H9 (cell line): ENCODE results near the gene DSCAM. TPM values are rescaled to one million over a fixed set of nuclear protein-coding genes. Genes with fewer than 3 reads are reported as not detected.

ENCODE experiments used
- DNase-seq: peaks from one replicate; pipeline ENCODE4 v3.0.0-alpha.2; 2017
- H2AFZ ChIP-seq: one replicate; pipeline ENCODE4 v1.6.1; 2013; ENCODE audit warnings: mild to moderate bottlenecking, low read length, control low read depth, moderate library complexity
- H2AK5ac ChIP-seq: 2 replicates; pipeline ENCODE4 v1.6.1; 2013; ENCODE audit warnings: low read length, control low read depth, mixed read lengths; ENCODE audit not compliant: insufficient read length
- H2BK120ac ChIP-seq: one replicate; pipeline ENCODE4 v1.6.1; 2013; ENCODE audit warnings: low read depth, mild to moderate bottlenecking, low read length, control low read depth, inconsistent platforms; ENCODE audit not compliant: poor library complexity, severe bottlenecking
- H2BK12ac ChIP-seq: 2 replicates; pipeline ENCODE4 v1.6.1; 2013; ENCODE audit warnings: low read length, control low read depth, mixed read lengths, low read depth; ENCODE audit not compliant: insufficient read length
- H2BK15ac ChIP-seq: 2 replicates; pipeline ENCODE4 v1.6.1; 2013; ENCODE audit warnings: low read depth, low read length, control low read depth
- H2BK20ac ChIP-seq: one replicate; pipeline ENCODE4 v1.6.1; 2013; ENCODE audit warnings: low read depth, mild to moderate bottlenecking, low read length, control low read depth, inconsistent platforms; ENCODE audit not compliant: poor library complexity, severe bottlenecking
- H2BK5ac ChIP-seq: 2 replicates; pipeline ENCODE4 v1.6.1; 2013; ENCODE audit warnings: low read length, control low read depth, mixed read lengths; ENCODE audit not compliant: insufficient read length
- H3K14ac ChIP-seq: 2 replicates; pipeline ENCODE4 v1.6.1; 2013; ENCODE audit warnings: low read length, control low read depth; ENCODE audit not compliant: insufficient read depth
- H3K18ac ChIP-seq: 2 replicates; pipeline ENCODE4 v1.6.1; 2013; ENCODE audit warnings: low read depth, mild to moderate bottlenecking, mixed read lengths, low read length, control low read depth; ENCODE audit not compliant: insufficient read length
- H3K23ac ChIP-seq: 2 replicates; pipeline ENCODE4 v1.6.1; 2013; ENCODE audit warnings: low read length, control low read depth, mixed read lengths, low read depth; ENCODE audit not compliant: insufficient read length
- H3K23me2 ChIP-seq: 2 replicates; pipeline ENCODE4 v1.6.1; 2013; ENCODE audit warnings: low read depth, mild to moderate bottlenecking, mixed read lengths, low read length, control low read depth; ENCODE audit not compliant: insufficient read length, poor library complexity, severe bottlenecking
- H3K27ac ChIP-seq: 2 replicates; pipeline ENCODE4 v1.5.1; 2013; ENCODE audit warnings: low read length, control low read depth, mixed read lengths, low read depth; ENCODE audit not compliant: insufficient read length
- H3K27me3 ChIP-seq: 2 replicates; pipeline ENCODE4 v1.6.1; 2013; ENCODE audit warnings: low read length, control low read depth, inconsistent platforms; ENCODE audit not compliant: insufficient read depth
- H3K4ac ChIP-seq: 2 replicates; pipeline ENCODE4 v1.6.1; 2013; ENCODE audit warnings: low read depth, mild to moderate bottlenecking, control low read depth, inconsistent platforms, low read length, moderate library complexity
- H3K4me1 ChIP-seq: 2 replicates; pipeline ENCODE4 v1.6.1; 2013; ENCODE audit warnings: low read length, control low read depth, inconsistent platforms; ENCODE audit not compliant: insufficient read depth
- H3K4me2 ChIP-seq: 2 replicates; pipeline ENCODE4 v1.6.1; 2013; ENCODE audit warnings: low read length, control low read depth, mixed read lengths; ENCODE audit not compliant: insufficient read length, insufficient read depth
- H3K56ac ChIP-seq: 2 replicates; pipeline ENCODE4 v1.6.1; 2013; ENCODE audit warnings: low read depth, mild to moderate bottlenecking, mixed read lengths, low read length, control low read depth; ENCODE audit not compliant: insufficient read length
- H3K79me1 ChIP-seq: 2 replicates; pipeline ENCODE4 v1.6.1; 2013; ENCODE audit warnings: low read depth, mild to moderate bottlenecking, moderate library complexity, low read length, control low read depth, inconsistent platforms; ENCODE audit not compliant: insufficient read depth, poor library complexity, severe bottlenecking
- H3K79me2 ChIP-seq: 2 replicates; pipeline ENCODE4 v1.6.1; 2013; ENCODE audit warnings: low read length, control low read depth, inconsistent platforms; ENCODE audit not compliant: insufficient read depth
- H3K9ac ChIP-seq: 2 replicates; pipeline ENCODE4 v1.6.1; 2013; ENCODE audit warnings: low read length, control low read depth, mixed read lengths; ENCODE audit not compliant: insufficient read length; ENCODE audit errors: extremely low read depth
- H3K9me3 ChIP-seq: one replicate; pipeline ENCODE4 v1.6.1; 2013; ENCODE audit warnings: low read depth, low read length, inconsistent platforms; ENCODE audit not compliant: control insufficient read depth
- H3T11ph ChIP-seq: one replicate; pipeline ENCODE4 v1.6.1; 2013; ENCODE audit warnings: mild to moderate bottlenecking, low read length, control low read depth, inconsistent platforms
- H4K20me1 ChIP-seq: one replicate; pipeline ENCODE4 v1.6.1; 2013; ENCODE audit not compliant: control insufficient read depth, insufficient read length, insufficient read depth
- H4K5ac ChIP-seq: 2 replicates; pipeline ENCODE4 v1.6.1; 2013; ENCODE audit warnings: low read depth, mild to moderate bottlenecking, mixed read lengths, low read length, control low read depth; ENCODE audit not compliant: insufficient read length
- H4K8ac ChIP-seq: replicated peaks from 2 replicates; pipeline ENCODE4 v1.6.1; 2013; ENCODE audit warnings: low read length, control low read depth, mixed read lengths, low read depth; ENCODE audit not compliant: insufficient read length
- H4K91ac ChIP-seq: 2 replicates; pipeline ENCODE4 v1.6.1; 2013; ENCODE audit warnings: low read depth, mild to moderate bottlenecking, moderate library complexity, mixed read lengths, low read length, control low read depth; ENCODE audit not compliant: insufficient read length
- H3K27ac Mint-ChIP-seq, 3 experiments: 2 replicates in 2 of 3; 3 replicates in 1 of 3; pipeline ENCODE4 v1.8.0; 2020 to 2021; ENCODE audit warnings: mixed read lengths in 3 of 3, mild to moderate bottlenecking in 1 of 3, moderate library complexity in 1 of 3
- H3K27me3 Mint-ChIP-seq: 2 replicates; pipeline ENCODE4 v1.8.0; 2021; ENCODE audit warnings: low read depth, mild to moderate bottlenecking, moderate library complexity, mixed read lengths
- H3K36me3 Mint-ChIP-seq, 3 experiments: 2 replicates in 2 of 3; 3 replicates in 1 of 3; pipeline ENCODE4 v1.8.0; 2020 to 2021; ENCODE audit warnings: low read depth in 3 of 3, mixed read lengths in 3 of 3; ENCODE audit not compliant: insufficient read depth in 1 of 3
- H3K4me1 Mint-ChIP-seq, 2 experiments: 2 replicates each; pipeline ENCODE4 v1.8.0; 2020; ENCODE audit warnings: mixed read lengths in 2 of 2
- H3K4me3 Mint-ChIP-seq, 2 experiments: 2 replicates in 1 of 2; 3 replicates in 1 of 2; pipeline ENCODE4 v1.8.0; 2020 to 2021; ENCODE audit warnings: mild to moderate bottlenecking in 2 of 2, mixed read lengths in 2 of 2, moderate library complexity in 1 of 2
- H3K9me3 Mint-ChIP-seq, 2 experiments: 2 replicates in 1 of 2; 3 replicates in 1 of 2; pipeline ENCODE4 v1.8.0; 2020; ENCODE audit warnings: mild to moderate bottlenecking in 2 of 2, mixed read lengths in 2 of 2, moderate library complexity in 1 of 2
- WGBS: extraction: QIAGEN DNeasy Blood & Tissue Kit; methylation state at CpG from one replicate; pipeline ENCODE4 v1.1.7; 2013; ENCODE audit warnings: missing lambda C conversion rate, low lambda C conversion rate, mixed read lengths; ENCODE audit not compliant: insufficient read length; ENCODE audit errors: extremely low coverage; 5-methylcytosine and 5-hydroxymethylcytosine counted together
- total RNA-seq: library from RNA; stranded (reverse); gene quantifications from 2 replicates; pipeline ENCODE4 v1.2.1, GENCODE V29; 2021
- TF ChIP-seq, protein P1 (sequence below): fragments of 200-600 bp; sonication (generic); conservative IDR thresholded peaks from 3 replicates; pipeline ENCODE4 v1.8.0; 2021; ENCODE audit warnings: antibody characterized with exemption, mild to moderate bottlenecking

Gene DSCAM
- total RNA-seq, 1 experiment from 2014 or later: 0.17 TPM

DNA sequence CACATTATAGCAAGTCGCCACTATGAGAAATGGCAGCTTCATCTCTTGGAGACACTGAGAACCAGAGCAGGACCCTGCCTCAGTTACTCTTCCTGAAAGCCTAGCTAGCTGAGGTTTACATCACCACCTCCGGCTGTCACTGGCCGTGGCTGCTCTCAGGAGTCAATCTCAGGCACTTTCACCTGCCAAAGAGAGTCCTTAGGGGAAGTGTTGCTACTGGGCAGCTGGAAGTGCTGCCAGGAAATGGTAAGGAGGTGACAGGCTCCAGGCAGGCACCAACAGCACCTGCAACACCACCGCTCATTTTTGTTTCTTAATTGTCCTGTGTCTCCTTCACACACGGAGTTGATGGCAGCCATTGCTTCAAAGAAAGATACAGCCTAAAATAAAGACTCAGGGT is 92.5 kb downstream of the DSCAM start:
- H3K4me1 ChIP-seq: no peaks in the 10 kb centered on the region; the same call in 1 of the 2 replicates
- no peak overlapping the region for H3K4me2 ChIP-seq
- no peak overlapping the region for H2AFZ ChIP-seq
- no peak overlapping the region for H4K91ac ChIP-seq
- no peak overlapping the region for H3K23ac ChIP-seq
- H3K9ac ChIP-seq: no peak overlapping the region
- H3K36me3 Mint-ChIP-seq: no peaks in the 10 kb centered on the region
- H3K4me3 Mint-ChIP-seq: no peak overlapping the region
- H3K9me3 ChIP-seq: no peaks in the 10 kb centered on the region
- no peak overlapping the region for H3K27ac ChIP-seq
- no peaks in the 10 kb centered on the region for H3K79me2 ChIP-seq
- H2BK5ac ChIP-seq: no peak overlapping the region
- H3K9me3 Mint-ChIP-seq: peaks cover 0 to 2% of the 10 kb centered on the region in 2 experiments; a peak in 2 of 5 replicates
- no peak overlapping the region for H2BK12ac ChIP-seq
- H3K56ac ChIP-seq: no peak overlapping the region
- no peak overlapping the region for H2BK15ac ChIP-seq
- H4K5ac ChIP-seq: no peak overlapping the region
- H3K14ac ChIP-seq: no peak overlapping the region
- H3K23me2 ChIP-seq: no peaks in the 10 kb centered on the region
- H3K27ac Mint-ChIP-seq: no peak overlapping the region
- no peak overlapping the region for H2BK20ac ChIP-seq
- no peak overlapping the region for H2BK120ac ChIP-seq
- no peak for DNase-seq
- no peak overlapping the region for H3K18ac ChIP-seq
- no peaks in the 10 kb centered on the region for H3K4me1 Mint-ChIP-seq
- no peak overlapping the region for H4K8ac ChIP-seq
- H3K27me3 ChIP-seq: no peaks in the 10 kb centered on the region
- no CpG with 5 or more reads among the region's 5 CpGs for WGBS
- H2AK5ac ChIP-seq: no peak overlapping the region
- no peak overlapping the region for H3T11ph ChIP-seq
- H3K79me1 ChIP-seq: no peaks in the 10 kb centered on the region
- TF ChIP-seq, protein P1, sequence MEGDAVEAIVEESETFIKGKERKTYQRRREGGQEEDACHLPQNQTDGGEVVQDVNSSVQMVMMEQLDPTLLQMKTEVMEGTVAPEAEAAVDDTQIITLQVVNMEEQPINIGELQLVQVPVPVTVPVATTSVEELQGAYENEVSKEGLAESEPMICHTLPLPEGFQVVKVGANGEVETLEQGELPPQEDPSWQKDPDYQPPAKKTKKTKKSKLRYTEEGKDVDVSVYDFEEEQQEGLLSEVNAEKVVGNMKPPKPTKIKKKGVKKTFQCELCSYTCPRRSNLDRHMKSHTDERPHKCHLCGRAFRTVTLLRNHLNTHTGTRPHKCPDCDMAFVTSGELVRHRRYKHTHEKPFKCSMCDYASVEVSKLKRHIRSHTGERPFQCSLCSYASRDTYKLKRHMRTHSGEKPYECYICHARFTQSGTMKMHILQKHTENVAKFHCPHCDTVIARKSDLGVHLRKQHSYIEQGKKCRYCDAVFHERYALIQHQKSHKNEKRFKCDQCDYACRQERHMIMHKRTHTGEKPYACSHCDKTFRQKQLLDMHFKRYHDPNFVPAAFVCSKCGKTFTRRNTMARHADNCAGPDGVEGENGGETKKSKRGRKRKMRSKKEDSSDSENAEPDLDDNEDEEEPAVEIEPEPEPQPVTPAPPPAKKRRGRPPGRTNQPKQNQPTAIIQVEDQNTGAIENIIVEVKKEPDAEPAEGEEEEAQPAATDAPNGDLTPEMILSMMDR: no peak
- peaks cover 2% of the 10 kb centered on the region; the same call in 1 of the 2 replicates for H3K27me3 Mint-ChIP-seq
- H4K20me1 ChIP-seq: no peaks in the 10 kb centered on the region
- no peak overlapping the region for H3K4ac ChIP-seq
